ENCODE measurements around the gene CDH23. TPM values are rescaled to one million over a fixed set of nuclear protein-coding genes. Genes with fewer than 3 reads are reported as not detected.

The CDH23 gene
- total RNA-seq, 1 donor from 2014 or later, result not detected

GRCh38 chr10:71683301-71683700, 286.6 kb downstream of the CDH23 start:
- DNase-seq (ENCODE audit: low read depth in 2 of 2), result peak in 1 of 2 donors; percentile 35

GRCh38 chr10:71684356-71685173, 287.8 kb downstream of the CDH23 start:
- peak in 1 of 2 donors; percentile 59 for DNase-seq (ENCODE audit: low read depth in 2 of 2)

GRCh38 chr10:71685554-71686232, 289.0 kb downstream of the CDH23 start:
- DNase-seq (ENCODE audit: low read depth in 2 of 2), result no peak

GRCh38 chr10:71687077-71687476, 290.4 kb downstream of the CDH23 start:
- DNase-seq (ENCODE audit: low read depth in 2 of 2), result no peak

- DNase-seq (ENCODE audit: low read depth in 2 of 2), result no peak
Observed at GRCh38 chr10:71687480-71687879, 290.8 kb downstream of the CDH23 start.

GRCh38 chr10:71688256-71688655, 291.5 kb downstream of the CDH23 start:
- no peak for DNase-seq (ENCODE audit: low read depth in 2 of 2)

- DNase-seq (ENCODE audit: low read depth in 2 of 2), result no peak
Observed at GRCh38 chr10:71690094-71690720, 293.5 kb downstream of the CDH23 start.

GRCh38 chr10:71691405-71691804, 294.7 kb downstream of the CDH23 start:
- DNase-seq (ENCODE audit: low read depth in 2 of 2), result no peak

- peak in 1 of 2 donors; percentile 39 for DNase-seq (ENCODE audit: low read depth in 2 of 2)
Observed at GRCh38 chr10:71692598-71693306, 296.0 kb downstream of the CDH23 start.

- DNase-seq (ENCODE audit: low read depth in 2 of 2), result peak; percentile 88 to 90
Observed at GRCh38 chr10:71693377-71693776, 296.7 kb downstream of the CDH23 start.

GRCh38 chr10:71694039-71694501, 297.4 kb downstream of the CDH23 start:
- DNase-seq (ENCODE audit: low read depth in 2 of 2), result no peak

- DNase-seq (ENCODE audit: low read depth in 2 of 2), result peak; percentile 28 to 63
Observed at GRCh38 chr10:71694567-71694968, 297.8 kb downstream of the CDH23 start.

- peak in 1 of 2 donors; percentile 20 for DNase-seq (ENCODE audit: low read depth in 2 of 2)
Observed at GRCh38 chr10:71695502-71696476, 299.1 kb downstream of the CDH23 start.

- DNase-seq (ENCODE audit: low read depth in 2 of 2), result peak; percentile 29 to 70
Observed at GRCh38 chr10:71696628-71697326, 300.1 kb downstream of the CDH23 start.

GRCh38 chr10:71697938-71698709, 301.4 kb downstream of the CDH23 start:
- DNase-seq (ENCODE audit: low read depth in 2 of 2), result no peak

GRCh38 chr10:71698737-71699136, 302.0 kb downstream of the CDH23 start:
- no peak for DNase-seq (ENCODE audit: low read depth in 2 of 2)

GRCh38 chr10:71700731-71701368, 304.1 kb downstream of the CDH23 start:
- no peak for DNase-seq (ENCODE audit: low read depth in 2 of 2)

- DNase-seq (ENCODE audit: low read depth in 2 of 2), result no peak
Observed at GRCh38 chr10:71701496-71702132, 304.9 kb downstream of the CDH23 start.

All from lung microvascular endothelial cell (primary cell).